GM10266 (cell line): ENCODE measurements around the gene SH2B3.

Experiments used
- DNase-seq: peaks from one replicate; pipeline ENCODE4 v3.0.0; 2012; ENCODE audit errors: extremely low spot score
- TF ChIP-seq, protein P1 (sequence below): IDR thresholded peaks from 2 replicates; pipeline ENCODE4 v1.5.1; 2012; ENCODE audit warnings: mild to moderate bottlenecking, low read depth; ENCODE audit not compliant: control insufficient read depth, insufficient read depth; ENCODE audit errors: missing control alignments

SH2B3 gene

DNA sequence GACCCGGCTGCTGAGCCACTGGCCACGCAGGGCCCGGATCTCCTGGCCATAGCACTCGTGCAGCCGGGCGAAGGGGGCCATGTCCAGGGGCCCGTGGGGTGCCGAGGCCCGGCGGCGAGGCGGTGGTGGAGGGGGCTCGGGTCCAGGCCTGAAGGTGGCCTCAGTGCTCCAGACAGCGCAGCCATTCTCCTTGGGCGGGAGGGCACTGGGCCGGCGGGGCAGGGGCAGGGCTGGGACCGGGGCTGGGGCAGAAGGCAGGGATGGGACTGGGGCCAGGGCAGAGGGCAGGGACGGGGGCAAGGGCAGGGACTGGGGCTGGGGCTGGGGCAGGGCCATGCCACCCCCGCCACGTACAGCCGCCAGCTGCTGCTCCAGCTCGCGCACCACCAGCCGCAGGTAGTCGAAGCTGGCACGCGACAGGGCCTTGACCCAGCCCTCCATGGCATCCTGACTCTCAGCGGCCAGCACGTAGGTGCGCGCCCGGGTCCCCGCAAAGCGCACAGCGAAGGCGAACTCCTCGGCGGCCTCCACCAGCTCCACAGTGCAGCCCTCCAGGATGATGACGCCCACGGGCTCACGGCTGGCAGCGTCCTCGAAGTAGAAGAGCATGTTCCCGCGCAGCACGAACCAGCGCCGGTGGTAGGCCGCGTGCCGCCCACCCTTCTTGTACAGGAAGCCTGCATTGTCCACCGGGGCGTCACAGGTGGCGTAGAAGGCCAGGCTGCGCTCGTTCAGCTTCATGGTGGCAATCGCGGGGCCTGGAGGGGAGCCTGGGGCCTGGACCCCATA, 42.8 kb upstream of the SH2B3 start:
- TF ChIP-seq, protein P1, sequence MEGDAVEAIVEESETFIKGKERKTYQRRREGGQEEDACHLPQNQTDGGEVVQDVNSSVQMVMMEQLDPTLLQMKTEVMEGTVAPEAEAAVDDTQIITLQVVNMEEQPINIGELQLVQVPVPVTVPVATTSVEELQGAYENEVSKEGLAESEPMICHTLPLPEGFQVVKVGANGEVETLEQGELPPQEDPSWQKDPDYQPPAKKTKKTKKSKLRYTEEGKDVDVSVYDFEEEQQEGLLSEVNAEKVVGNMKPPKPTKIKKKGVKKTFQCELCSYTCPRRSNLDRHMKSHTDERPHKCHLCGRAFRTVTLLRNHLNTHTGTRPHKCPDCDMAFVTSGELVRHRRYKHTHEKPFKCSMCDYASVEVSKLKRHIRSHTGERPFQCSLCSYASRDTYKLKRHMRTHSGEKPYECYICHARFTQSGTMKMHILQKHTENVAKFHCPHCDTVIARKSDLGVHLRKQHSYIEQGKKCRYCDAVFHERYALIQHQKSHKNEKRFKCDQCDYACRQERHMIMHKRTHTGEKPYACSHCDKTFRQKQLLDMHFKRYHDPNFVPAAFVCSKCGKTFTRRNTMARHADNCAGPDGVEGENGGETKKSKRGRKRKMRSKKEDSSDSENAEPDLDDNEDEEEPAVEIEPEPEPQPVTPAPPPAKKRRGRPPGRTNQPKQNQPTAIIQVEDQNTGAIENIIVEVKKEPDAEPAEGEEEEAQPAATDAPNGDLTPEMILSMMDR: no peak
- no peak for DNase-seq

DNA sequence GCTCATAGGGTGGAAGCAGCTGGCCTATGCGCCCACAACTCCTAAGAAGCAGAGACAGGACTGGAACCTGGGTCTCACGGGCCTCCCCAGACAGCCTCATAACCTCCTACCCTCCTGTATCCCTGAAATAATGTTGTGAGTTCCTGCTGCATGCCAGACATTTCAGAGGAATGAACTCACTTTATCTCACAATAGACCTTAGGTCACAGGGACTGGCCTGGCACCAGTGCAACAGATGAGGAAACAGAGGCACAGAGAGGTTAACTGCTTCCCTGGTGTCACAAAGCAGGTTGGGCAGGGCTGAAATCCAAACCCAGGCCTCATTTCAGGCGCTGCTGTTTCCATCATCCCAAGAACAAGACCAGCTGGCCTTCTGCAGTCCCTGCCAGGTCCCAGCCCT, 42.1 kb upstream of the SH2B3 start:
- TF ChIP-seq, protein P1: no peak
- no peak for DNase-seq

DNA sequence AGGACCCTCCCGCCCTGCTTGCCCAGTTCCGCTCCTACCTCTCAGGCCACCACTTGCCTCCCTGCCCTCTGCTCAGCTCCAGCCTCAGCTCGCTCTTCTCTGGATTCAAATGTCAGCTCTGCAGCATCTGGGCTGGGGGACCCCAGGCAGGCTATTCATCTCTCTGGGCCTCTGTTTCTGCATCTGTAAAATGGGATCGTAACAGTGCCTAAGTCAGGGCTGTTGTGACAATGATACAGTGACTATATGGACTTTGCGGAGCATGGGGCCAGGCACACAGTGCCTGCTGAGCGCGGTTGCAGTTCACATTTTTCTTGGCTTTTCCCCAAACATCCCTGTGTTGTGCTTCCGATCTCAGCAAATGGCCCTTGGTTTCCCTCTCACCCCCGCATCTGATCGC, 39.6 kb upstream of the SH2B3 start:
- TF ChIP-seq, protein P1: no peak
- no peak for DNase-seq

DNA sequence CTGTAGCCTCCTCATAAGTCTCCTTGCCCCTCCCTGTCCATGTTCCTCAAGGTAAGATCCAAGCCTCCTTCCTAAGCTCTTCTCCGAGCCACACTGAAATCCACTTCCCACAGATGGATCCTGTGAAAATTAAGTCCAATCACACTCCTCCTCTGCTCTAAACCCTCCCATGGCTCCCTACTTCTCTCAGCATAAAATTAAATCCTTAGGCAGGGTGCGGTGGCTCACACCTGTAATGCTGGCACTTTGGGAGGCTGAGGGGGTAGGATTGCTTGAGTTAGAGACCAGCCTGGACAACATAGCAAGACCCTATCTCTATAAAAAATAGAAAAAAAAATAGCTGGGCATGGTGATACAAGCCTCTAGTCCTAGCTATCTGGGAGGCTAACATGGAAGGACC, 39.1 kb upstream of the SH2B3 start:
- no peak for DNase-seq
- TF ChIP-seq, protein P1: no peak

DNA sequence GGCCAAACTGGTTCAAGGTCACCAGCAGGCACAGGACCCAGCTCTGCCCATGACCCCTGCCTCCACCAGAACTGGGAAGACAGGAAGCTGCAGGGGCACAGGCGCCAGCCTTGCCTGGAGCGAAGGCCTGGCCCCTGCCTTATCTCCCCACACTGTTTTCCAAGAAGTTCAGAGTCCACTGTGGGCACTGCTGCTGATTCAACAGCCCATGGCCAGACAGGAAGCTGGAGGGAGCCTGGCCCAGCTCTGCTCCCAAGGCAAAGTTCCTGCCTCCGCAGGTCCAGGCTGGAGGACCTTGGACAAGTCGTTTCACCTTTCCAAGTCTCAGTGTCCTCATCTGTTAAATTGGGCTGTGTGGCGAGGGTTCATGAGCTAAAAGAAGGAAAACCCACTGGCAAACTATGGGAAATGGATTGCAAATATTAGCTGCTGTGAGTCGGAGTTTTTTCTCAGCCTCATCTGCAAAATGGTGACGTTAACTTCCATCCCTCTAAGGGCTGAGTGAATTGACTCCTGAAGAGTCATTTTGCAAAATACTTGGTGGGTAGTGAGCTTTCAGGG, 38.0 kb upstream of the SH2B3 start:
- TF ChIP-seq, protein P1: no peak
- no peak for DNase-seq

DNA sequence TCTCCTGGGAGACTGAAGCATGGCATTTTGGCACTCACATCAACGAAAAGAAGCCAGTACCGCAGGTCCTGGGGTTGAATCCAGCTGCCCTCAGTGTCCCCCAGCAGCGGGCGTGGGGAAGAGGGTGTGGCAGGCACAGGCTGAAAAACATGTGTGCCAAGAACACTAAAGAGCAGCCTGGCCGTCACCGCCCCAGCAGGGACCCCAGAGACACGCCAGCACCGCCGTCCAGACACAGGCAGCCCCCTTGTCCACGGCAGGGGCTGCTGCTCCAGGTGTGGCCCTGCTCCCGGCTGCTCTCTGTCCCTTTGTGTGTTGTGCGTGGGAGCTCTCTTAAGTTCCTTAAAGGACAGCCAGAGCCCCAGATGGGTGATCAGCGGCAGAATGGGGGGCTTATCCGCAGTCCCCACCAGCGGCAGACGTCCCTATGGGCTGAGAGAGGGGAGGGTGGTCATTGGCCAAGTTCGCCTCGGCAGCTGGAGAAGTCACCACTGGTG, 37.4 kb upstream of the SH2B3 start:
- no peak for DNase-seq
- TF ChIP-seq, protein P1: no peak
